Immature natural killer cell (primary cell): ENCODE measurements around the gene SAPCD1. TPM values are rescaled to one million over a fixed set of nuclear protein-coding genes. Genes with fewer than 3 reads are reported as not detected.

Experiments used
- DNase-seq, 3 donors: peaks; one replicate each; pipeline ENCODE4 v3.0.0; 2022; ENCODE audit warnings: mixed read lengths in 1 of 3
- H3K27ac Mint-ChIP-seq, 6 donors: one replicate each; pipeline ENCODE4 v1.8.0; 2020; ENCODE audit warnings: mixed read lengths in 6 of 6, mild to moderate bottlenecking in 5 of 6, inconsistent platforms in 4 of 6, moderate library complexity in 3 of 6
- H3K27me3 Mint-ChIP-seq, 3 donors: one replicate each; pipeline ENCODE4 v1.8.0; 2020 to 2021; ENCODE audit warnings: low read depth in 3 of 3, mild to moderate bottlenecking in 3 of 3, mixed read lengths in 3 of 3, moderate library complexity in 3 of 3, inconsistent platforms in 1 of 3
- H3K36me3 Mint-ChIP-seq, 3 donors: one replicate each; pipeline ENCODE4 v1.8.0; 2020; ENCODE audit warnings: mixed read lengths in 3 of 3, inconsistent platforms in 2 of 3, mild to moderate bottlenecking in 2 of 3
- H3K4me1 Mint-ChIP-seq, 2 donors: one replicate each; pipeline ENCODE4 v1.8.0; 2020; ENCODE audit warnings: inconsistent platforms in 2 of 2, mild to moderate bottlenecking in 2 of 2, mixed read lengths in 2 of 2, moderate library complexity in 1 of 2
- H3K4me3 Mint-ChIP-seq, 5 donors: one replicate each; pipeline ENCODE4 v1.8.0; 2020; ENCODE audit warnings: mild to moderate bottlenecking in 5 of 5, mixed read lengths in 5 of 5, inconsistent platforms in 3 of 5, moderate library complexity in 3 of 5
- H3K9me3 Mint-ChIP-seq, 6 donors: one replicate each; pipeline ENCODE4 v1.8.0; 2020; ENCODE audit warnings: mild to moderate bottlenecking in 6 of 6, mixed read lengths in 6 of 6, inconsistent platforms in 4 of 6, moderate library complexity in 3 of 6
- polyA plus RNA-seq, 3 donors: library from polyadenylated mRNA; unstranded; fragments of 300-500 nt; fragmentation: Illumina TruSeq; gene quantifications; one replicate each; pipeline ENCODE4 v1.2.3, GENCODE V29; 2021

SAPCD1 gene
- polyA plus RNA-seq, 3 donors from 2014 or later = not detected

- DNase-seq = peak; percentile 65 to 73 (median 66)
- Mint-ChIP-seq H3K4me3 (peak overlapping the region; percentile 88 to 98 (median 96)), H3K36me3 (peaks cover 9 to 32% (median 12%) of the 10 kb centered on the region in 3 donors), H3K9me3 (no peaks in the 10 kb centered on the region), H3K4me1 (peaks cover 78 to 86% of the 10 kb centered on the region in 2 donors), H3K27me3 (peaks cover 6 to 28% (median 14%) of the 10 kb centered on the region in 3 donors), H3K27ac (peak overlapping the region; percentile 94 to 99 (median 97))
These were observed 27.5 kb upstream of the SAPCD1 start for GRCh38 chr6:31734821-31735406.

GRCh38 chr6:31736021-31736767 lies 26.3 kb upstream of the SAPCD1 start, which contains the start of gene CLIC1:
TSS of gene CLIC1 (minus strand) at chr6:31736530. CDS start at chr6:31736300, 230 bp downstream.
- peaks cover 8 to 28% (median 18%) of the 10 kb centered on the region in 3 donors for H3K27me3 Mint-ChIP-seq
- H3K4me3 Mint-ChIP-seq = peak within 1 kb of the TSS; percentile 88 to 98 (median 96)

GRCh38 chr6:31736768-31737314 lies 25.6 kb upstream of the SAPCD1 start:
- DNase-seq = no peak
- Mint-ChIP-seq H3K27me3 (peaks cover 8 to 28% (median 18%) of the 10 kb centered on the region in 3 donors), H3K36me3 (peaks cover 9 to 19% (median 9%) of the 10 kb centered on the region in 3 donors), H3K9me3 (no peaks in the 10 kb centered on the region), H3K4me1 (peaks cover 75 to 82% of the 10 kb centered on the region in 2 donors), H3K27ac (peak overlapping the region; percentile 94 to 99 (median 97)), H3K4me3 (peak overlapping the region; percentile 88 to 98 (median 96))

More at GRCh38 chr6:31736021-31736767, 26.3 kb upstream of the SAPCD1 start, which contains the start of gene CLIC1:
- DNase-seq = peak; percentile 71 to 74 (median 73)
- Mint-ChIP-seq H3K4me1 (peaks cover 77 to 86% of the 10 kb centered on the region in 2 donors), H3K27ac (peak within 1 kb of the TSS; percentile 94 to 99 (median 97)), H3K9me3 (no peaks in the 10 kb centered on the region), H3K36me3 (peaks cover 9 to 22% (median 12%) of the 10 kb centered on the region in 3 donors)

- Mint-ChIP-seq H3K27me3 (peaks cover 8 to 28% (median 18%) of the 10 kb centered on the region in 3 donors), H3K27ac (peak overlapping the region; percentile 94 to 99 (median 97)), H3K4me1 (peaks cover 71 to 76% of the 10 kb centered on the region in 2 donors), H3K36me3 (peaks cover 4 to 15% (median 5%) of the 10 kb centered on the region in 3 donors), H3K9me3 (no peaks in the 10 kb centered on the region), H3K4me3 (peak overlapping the region; percentile 88 to 98 (median 96))
- DNase-seq = no peak
These were observed 25.0 kb upstream of the SAPCD1 start for GRCh38 chr6:31737315-31737990.

GRCh38 chr6:31737991-31738979 lies 24.2 kb upstream of the SAPCD1 start:
- peak; percentile 80 for DNase-seq
- Mint-ChIP-seq H3K4me3 (peak overlapping the region; percentile 88 to 98 (median 96)), H3K27ac (peak overlapping the region; percentile 94 to 99 (median 97)), H3K4me1 (peaks cover 67 to 72% of the 10 kb centered on the region in 2 donors), H3K9me3 (no peaks in the 10 kb centered on the region), H3K36me3 (peaks cover 1 to 12% (median 5%) of the 10 kb centered on the region in 3 donors), H3K27me3 (peaks cover 8 to 28% (median 18%) of the 10 kb centered on the region in 3 donors)

GRCh38 chr6:31739639-31740396 lies 22.6 kb upstream of the SAPCD1 start, which contains the start of gene MSH5:
TSS of gene MSH5 (plus strand) at chr6:31740005. CDS start at chr6:31740467, 462 bp downstream.
- Mint-ChIP-seq H3K27ac (peak within 1 kb of the TSS; percentile 94 to 99 (median 97)), H3K4me1 (peaks cover 52 to 59% of the 10 kb centered on the region in 2 donors), H3K27me3 (peaks cover 8 to 25% (median 18%) of the 10 kb centered on the region in 3 donors)

GRCh38 chr6:31740397-31741223 lies 21.8 kb upstream of the SAPCD1 start:
- Mint-ChIP-seq H3K27ac (peak overlapping the region; percentile 94 to 99 (median 97)), H3K36me3 (peaks cover 2 to 8% (median 4%) of the 10 kb centered on the region in 3 donors), H3K9me3 (no peaks in the 10 kb centered on the region), H3K4me1 (peaks cover 52 to 56% of the 10 kb centered on the region in 2 donors), H3K4me3 (peak overlapping the region; percentile 88 to 98 (median 97)), H3K27me3 (peaks cover 8 to 21% (median 15%) of the 10 kb centered on the region in 3 donors)
- DNase-seq = no peak

More at GRCh38 chr6:31739639-31740396, 22.6 kb upstream of the SAPCD1 start, which contains the start of gene MSH5:
- no peaks in the 10 kb centered on the region for H3K9me3 Mint-ChIP-seq
- H3K36me3 Mint-ChIP-seq = peaks cover 0 to 5% (median 4%) of the 10 kb centered on the region in 3 donors
- peak; percentile 96 for DNase-seq
- H3K4me3 Mint-ChIP-seq = peak within 1 kb of the TSS; percentile 88 to 98 (median 97)

- Mint-ChIP-seq H3K9me3 (no peaks in the 10 kb centered on the region), H3K4me3 (peak overlapping the region; percentile 10 to 96 (median 50))
These were observed 20.6 kb upstream of the SAPCD1 start for GRCh38 chr6:31741815-31742214.

GRCh38 chr6:31742894-31743293 lies 19.6 kb upstream of the SAPCD1 start:
- no peak overlapping the region for H3K4me3 Mint-ChIP-seq
- no peaks in the 10 kb centered on the region for H3K9me3 Mint-ChIP-seq
- peaks cover 8 to 11% (median 9%) of the 10 kb centered on the region in 3 donors for H3K27me3 Mint-ChIP-seq
- peaks cover 5 to 11% (median 10%) of the 10 kb centered on the region in 3 donors for H3K36me3 Mint-ChIP-seq
- no peak for DNase-seq
- no peak overlapping the region for H3K27ac Mint-ChIP-seq
- peaks cover 32 to 34% of the 10 kb centered on the region in 2 donors for H3K4me1 Mint-ChIP-seq

More at GRCh38 chr6:31741815-31742214, 20.6 kb upstream of the SAPCD1 start:
- Mint-ChIP-seq H3K36me3 (peaks cover 0 to 8% (median 4%) of the 10 kb centered on the region in 3 donors), H3K27ac (peak overlapping the region in 3 of 6 donors; percentile 14 to 69 (median 48)), H3K4me1 (peaks cover 43 to 45% of the 10 kb centered on the region in 2 donors), H3K27me3 (peaks cover 7 to 15% (median 8%) of the 10 kb centered on the region in 3 donors)
- DNase-seq = no peak

GRCh38 chr6:31744422-31744821 lies 18.0 kb upstream of the SAPCD1 start:
- no peaks in the 10 kb centered on the region for H3K9me3 Mint-ChIP-seq
- no peak overlapping the region for H3K4me3 Mint-ChIP-seq
- H3K36me3 Mint-ChIP-seq = peaks cover 5 to 11% (median 10%) of the 10 kb centered on the region in 3 donors
- H3K27me3 Mint-ChIP-seq = peaks cover 5 to 9% (median 8%) of the 10 kb centered on the region in 3 donors
- H3K27ac Mint-ChIP-seq = peak overlapping the region in 1 of 6 donors; percentile 46
- peaks cover 17 to 19% of the 10 kb centered on the region in 2 donors for H3K4me1 Mint-ChIP-seq
- DNase-seq = no peak
